ENCODE measurements around the gene TRIM54. TPM values are rescaled to one million over a fixed set of nuclear protein-coding genes. Genes with fewer than 3 reads are reported as not detected.

Gene TRIM54
- total RNA-seq, 1 experiment from 2014 or later: 0.51 TPM

- Histone ChIP-seq H3K9me3 (ENCODE audit: low read length) (no peaks in the 10 kb centered on the region), H3K4me2 (ENCODE audit: low read length) (no peak overlapping the region), H3K4me3 (ENCODE audit: low read length) (no peak overlapping the region), H3K9ac (ENCODE audit: low read length) (no peak overlapping the region), H3K27ac (ENCODE audit: low read length) (no peak overlapping the region), H3K4me1 (ENCODE audit: insufficient read depth, low read length) (no peaks in the 10 kb centered on the region), H3K79me2 (ENCODE audit: low read length) (no peaks in the 10 kb centered on the region), H3K36me3 (ENCODE audit: low read depth, low read length) (peaks cover 51% of the 10 kb centered on the region), H4K20me1 (ENCODE audit: low read length) (no peaks in the 10 kb centered on the region), H3K27me3 (ENCODE audit: low read length) (no peaks in the 10 kb centered on the region), H3K9me2 (replicated peaks; ENCODE audit: low read length) (no peaks in the 10 kb centered on the region), H3F3A (ENCODE audit: low read length, unreplicated experiment) (no peaks in the 10 kb centered on the region), H2AFZ (ENCODE audit: low read length) (no peak overlapping the region)
- intact Hi-C loops (cut with micrococcal nuclease): no loop called here
- no peak for TF ChIP-seq EZH2 (IDR thresholded peaks at IDR 0.05; ENCODE audit: low read length, unreplicated experiment)
- no peak for TF ChIP-seq EZH2phosphoT487 (IDR thresholded peaks at IDR 0.05; ENCODE audit: borderline replicate concordance, low read length)
- no peak for TF ChIP-seq CTCF (conservative IDR thresholded peaks at IDR 0.05; ENCODE audit: low read depth, low read length)
- POLR2A ChIA-PET (ENCODE audit: unreplicated experiment): no interaction called here
- no peak for DNase-seq
- no peak for ATAC-seq
- CTCF ChIA-PET: no interaction called here
- no TSS peak for BruUV-seq (replicated peaks)
Observed at GRCh38 chr2:27243391-27244130, 38.7 kb upstream of the TRIM54 start.

- Histone ChIP-seq H3K36me3 (ENCODE audit: low read depth, low read length) (peaks cover 40% of the 10 kb centered on the region), H3K9ac (ENCODE audit: low read length) (no peak overlapping the region), H3K9me2 (replicated peaks; ENCODE audit: low read length) (no peaks in the 10 kb centered on the region), H3K79me2 (ENCODE audit: low read length) (no peaks in the 10 kb centered on the region), H3K27ac (ENCODE audit: low read length) (no peak overlapping the region), H3K4me2 (ENCODE audit: low read length) (no peak overlapping the region), H3K27me3 (ENCODE audit: low read length) (no peaks in the 10 kb centered on the region), H2AFZ (ENCODE audit: low read length) (no peak overlapping the region), H3F3A (ENCODE audit: low read length, unreplicated experiment) (no peaks in the 10 kb centered on the region), H3K4me1 (ENCODE audit: insufficient read depth, low read length) (peaks cover 11% of the 10 kb centered on the region), H4K20me1 (ENCODE audit: low read length) (no peaks in the 10 kb centered on the region), H3K9me3 (ENCODE audit: low read length) (no peaks in the 10 kb centered on the region), H3K4me3 (ENCODE audit: low read length) (no peak overlapping the region)
- TSS peak; percentile 10 for BruUV-seq (replicated peaks)
- ATAC-seq: no peak
- TF ChIP-seq EZH2phosphoT487 (IDR thresholded peaks at IDR 0.05; ENCODE audit: borderline replicate concordance, low read length) (no peak), CTCF (conservative IDR thresholded peaks at IDR 0.05; ENCODE audit: low read depth, low read length) (no peak), EZH2 (IDR thresholded peaks at IDR 0.05; ENCODE audit: low read length, unreplicated experiment) (no peak)
- CTCF ChIA-PET: no interaction called here
- intact Hi-C loops (cut with micrococcal nuclease): no loop called here
- no peak for DNase-seq
- POLR2A ChIA-PET (ENCODE audit: unreplicated experiment): no interaction called here
Observed at GRCh38 chr2:27245116-27245515, 37.1 kb upstream of the TRIM54 start.

GRCh38 chr2:27245626-27246025, 36.6 kb upstream of the TRIM54 start:
- H3K4me2 ChIP-seq (ENCODE audit: low read length): no peak overlapping the region
- H3K79me2 ChIP-seq (ENCODE audit: low read length): no peaks in the 10 kb centered on the region
- H3K4me3 ChIP-seq (ENCODE audit: low read length): no peak overlapping the region
- peaks cover 11% of the 10 kb centered on the region for H3K4me1 ChIP-seq (ENCODE audit: insufficient read depth, low read length)
- no peaks in the 10 kb centered on the region for H3K9me2 ChIP-seq (replicated peaks; ENCODE audit: low read length)
- DNase-seq (no peak), ATAC-seq (no peak)
- POLR2A ChIA-PET (ENCODE audit: unreplicated experiment): no interaction called here
- no peaks in the 10 kb centered on the region for H3F3A ChIP-seq (ENCODE audit: low read length, unreplicated experiment)
- no peak overlapping the region for H3K9ac ChIP-seq (ENCODE audit: low read length)
- H3K9me3 ChIP-seq (ENCODE audit: low read length): no peaks in the 10 kb centered on the region
- intact Hi-C loops (cut with micrococcal nuclease): no loop called here
- no peak overlapping the region for H3K27ac ChIP-seq (ENCODE audit: low read length)
- no TSS peak for BruUV-seq (replicated peaks)
- H2AFZ ChIP-seq (ENCODE audit: low read length): no peak overlapping the region
- H3K36me3 ChIP-seq (ENCODE audit: low read depth, low read length): peaks cover 40% of the 10 kb centered on the region
- TF ChIP-seq CTCF (conservative IDR thresholded peaks at IDR 0.05; ENCODE audit: low read depth, low read length) (no peak), EZH2phosphoT487 (IDR thresholded peaks at IDR 0.05; ENCODE audit: borderline replicate concordance, low read length) (no peak), EZH2 (IDR thresholded peaks at IDR 0.05; ENCODE audit: low read length, unreplicated experiment) (no peak)
- H4K20me1 ChIP-seq (ENCODE audit: low read length): no peaks in the 10 kb centered on the region
- CTCF ChIA-PET: no interaction called here
- no peaks in the 10 kb centered on the region for H3K27me3 ChIP-seq (ENCODE audit: low read length)

Measured in PC-3 (cell line).